ENCODE measurements around the gene TMIGD2.

The TMIGD2 gene

DNA sequence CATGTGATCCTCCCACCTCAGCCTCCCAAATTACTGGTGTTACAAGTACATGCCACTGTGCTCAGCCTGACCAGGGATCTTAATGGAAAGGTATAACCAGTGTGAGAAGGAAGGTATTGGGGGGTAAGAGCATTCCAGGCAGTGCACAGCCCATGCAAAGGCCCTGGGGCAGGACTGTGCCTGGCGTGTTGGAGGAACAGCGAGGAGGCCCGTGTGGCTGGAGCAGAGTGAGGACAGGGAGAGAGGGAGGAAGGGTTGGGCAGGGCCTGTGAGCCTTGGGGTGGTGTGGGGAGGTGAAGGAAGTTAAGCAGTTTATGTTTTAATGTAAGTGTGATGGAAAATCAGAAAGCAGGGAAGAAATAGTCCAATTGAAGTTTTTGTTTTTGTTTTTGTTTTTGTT, 1.6 kb downstream of the TMIGD2 start:
- Histone ChIP-seq H3K18ac (ENCODE audit: low read length) (no peak overlapping the region), H3K4me2 (ENCODE audit: insufficient read depth, low read length, poor library complexity, severe bottlenecking) (no peak overlapping the region), H2AFZ (ENCODE audit: low read length) (no peak overlapping the region), H3K9ac (ENCODE audit: low read depth, low read length, poor library complexity) (no peak overlapping the region), H4K8ac (ENCODE audit: low read depth, low read length) (no peak overlapping the region), H2BK12ac (ENCODE audit: low read length) (no peak overlapping the region), H3K14ac (ENCODE audit: low read length) (no peak overlapping the region), H2BK120ac (ENCODE audit: low read depth, low read length) (no peak overlapping the region), H3K27me3 (ENCODE audit: control insufficient read depth in 3 of 3, insufficient read depth in 3 of 3, low read depth in 1 of 3, low read length in 3 of 3) (no peaks in the 10 kb centered on the region), H2BK15ac (ENCODE audit: low read length) (no peak overlapping the region), H3K4ac (ENCODE audit: low read length) (no peak overlapping the region), H3K79me1 (ENCODE audit: low read depth, low read length) (peaks cover 4% of the 10 kb centered on the region), H3K36me3 (replicated peaks in 1 of 2; ENCODE audit: control insufficient read depth in 2 of 2, insufficient read depth in 2 of 2, low read length in 2 of 2) (peaks cover 0 to under 1% of the 10 kb centered on the region in 2 donors), H3K27ac (replicated peaks; ENCODE audit: low read length) (no peak overlapping the region), H3K4me1 (ENCODE audit: control insufficient read depth in 2 of 2, insufficient read depth in 1 of 2, low read depth in 1 of 2, low read length in 2 of 2) (peaks cover 5 to 7% of the 10 kb centered on the region in 2 donors), H2BK5ac (ENCODE audit: low read length) (no peak overlapping the region), H4K91ac (ENCODE audit: low read depth, low read length, poor library complexity) (no peak overlapping the region), H3K23ac (ENCODE audit: low read depth, low read length, poor library complexity) (no peak overlapping the region), H2AK5ac (ENCODE audit: low read depth, low read length) (no peak overlapping the region), H3K4me3 (ENCODE audit: low read length in 2 of 2) (no peak overlapping the region), H3K9me3 (replicated peaks in 1 of 2; ENCODE audit: control insufficient read depth in 2 of 2, insufficient read depth in 1 of 2, low read depth in 1 of 2, low read length in 2 of 2) (no peaks in the 10 kb centered on the region)
- WGBS, 2 donors (ENCODE audit: extremely low coverage in 2 of 2, insufficient read length in 2 of 2, insufficient replicate concordance in 1 of 2) = no CpG with 5 or more reads among the region's 3 CpGs
- DNase-seq (ENCODE audit: low spot score) = no peak

DNA sequence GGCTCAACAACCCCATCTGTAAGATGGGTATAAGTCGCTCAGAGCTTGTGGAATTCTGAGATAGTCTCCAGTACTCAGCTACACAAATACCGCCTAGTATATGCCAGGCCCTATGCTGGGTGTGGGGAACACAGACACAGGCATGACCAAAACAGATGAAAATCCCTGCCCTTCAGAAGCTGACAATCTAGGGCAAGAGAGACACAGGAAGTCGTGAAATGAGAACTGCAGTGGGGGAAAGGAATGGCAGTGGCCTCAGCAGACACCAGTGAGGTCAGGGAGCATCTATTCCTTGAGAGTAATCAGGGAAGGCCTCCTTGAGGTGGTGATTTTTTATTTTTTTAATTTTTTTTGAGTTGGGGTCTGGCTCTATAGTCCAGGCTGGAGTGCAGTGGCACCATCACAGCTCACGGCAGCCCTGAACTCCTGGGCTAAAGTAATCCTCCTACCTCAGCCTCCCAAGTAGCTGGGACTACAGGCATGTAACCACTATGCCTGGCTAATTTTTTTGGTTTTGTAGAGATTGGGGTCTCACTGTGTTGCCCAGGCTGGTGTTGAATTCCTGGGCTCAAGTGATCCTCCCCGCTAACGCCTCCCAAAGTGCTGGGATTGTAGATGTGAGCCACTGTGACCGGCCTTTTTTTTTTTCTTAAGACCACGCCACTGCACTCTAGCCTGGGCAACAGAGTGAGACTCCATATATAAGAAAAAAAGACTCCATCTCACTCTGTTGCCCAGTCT, 3.2 kb downstream of the TMIGD2 start:
- Histone ChIP-seq H3K4ac (ENCODE audit: low read length) (no peak overlapping the region), H4K8ac (ENCODE audit: low read depth, low read length) (no peak overlapping the region), H3K14ac (ENCODE audit: low read length) (no peak overlapping the region), H3K79me1 (ENCODE audit: low read depth, low read length) (no peaks in the 10 kb centered on the region), H3K4me3 (ENCODE audit: low read length in 2 of 2) (no peak overlapping the region), H3K9ac (ENCODE audit: low read depth, low read length, poor library complexity) (no peak overlapping the region), H2AK5ac (ENCODE audit: low read depth, low read length) (no peak overlapping the region), H2BK12ac (ENCODE audit: low read length) (no peak overlapping the region), H3K4me2 (ENCODE audit: insufficient read depth, low read length, poor library complexity, severe bottlenecking) (no peak overlapping the region), H2BK15ac (ENCODE audit: low read length) (no peak overlapping the region), H2BK120ac (ENCODE audit: low read depth, low read length) (no peak overlapping the region), H3K27ac (replicated peaks; ENCODE audit: low read length) (no peak overlapping the region), H2BK5ac (ENCODE audit: low read length) (no peak overlapping the region), H3K9me3 (replicated peaks in 1 of 2; ENCODE audit: control insufficient read depth in 2 of 2, insufficient read depth in 1 of 2, low read depth in 1 of 2, low read length in 2 of 2) (no peaks in the 10 kb centered on the region), H4K91ac (ENCODE audit: low read depth, low read length, poor library complexity) (no peak overlapping the region), H3K4me1 (ENCODE audit: control insufficient read depth in 2 of 2, insufficient read depth in 1 of 2, low read depth in 1 of 2, low read length in 2 of 2) (peaks cover 0 to 7% of the 10 kb centered on the region in 2 donors), H3K18ac (ENCODE audit: low read length) (no peak overlapping the region), H2AFZ (ENCODE audit: low read length) (no peak overlapping the region), H3K23ac (ENCODE audit: low read depth, low read length, poor library complexity) (no peak overlapping the region), H3K27me3 (ENCODE audit: control insufficient read depth in 3 of 3, insufficient read depth in 3 of 3, low read depth in 1 of 3, low read length in 3 of 3) (no peaks in the 10 kb centered on the region), H3K36me3 (replicated peaks in 1 of 2; ENCODE audit: control insufficient read depth in 2 of 2, insufficient read depth in 2 of 2, low read length in 2 of 2) (no peaks in the 10 kb centered on the region)
- WGBS, 2 donors (ENCODE audit: extremely low coverage in 2 of 2, insufficient read length in 2 of 2, insufficient replicate concordance in 1 of 2) = no CpG with 5 or more reads among the region's 8 CpGs
- DNase-seq (ENCODE audit: low spot score) = no peak

DNA sequence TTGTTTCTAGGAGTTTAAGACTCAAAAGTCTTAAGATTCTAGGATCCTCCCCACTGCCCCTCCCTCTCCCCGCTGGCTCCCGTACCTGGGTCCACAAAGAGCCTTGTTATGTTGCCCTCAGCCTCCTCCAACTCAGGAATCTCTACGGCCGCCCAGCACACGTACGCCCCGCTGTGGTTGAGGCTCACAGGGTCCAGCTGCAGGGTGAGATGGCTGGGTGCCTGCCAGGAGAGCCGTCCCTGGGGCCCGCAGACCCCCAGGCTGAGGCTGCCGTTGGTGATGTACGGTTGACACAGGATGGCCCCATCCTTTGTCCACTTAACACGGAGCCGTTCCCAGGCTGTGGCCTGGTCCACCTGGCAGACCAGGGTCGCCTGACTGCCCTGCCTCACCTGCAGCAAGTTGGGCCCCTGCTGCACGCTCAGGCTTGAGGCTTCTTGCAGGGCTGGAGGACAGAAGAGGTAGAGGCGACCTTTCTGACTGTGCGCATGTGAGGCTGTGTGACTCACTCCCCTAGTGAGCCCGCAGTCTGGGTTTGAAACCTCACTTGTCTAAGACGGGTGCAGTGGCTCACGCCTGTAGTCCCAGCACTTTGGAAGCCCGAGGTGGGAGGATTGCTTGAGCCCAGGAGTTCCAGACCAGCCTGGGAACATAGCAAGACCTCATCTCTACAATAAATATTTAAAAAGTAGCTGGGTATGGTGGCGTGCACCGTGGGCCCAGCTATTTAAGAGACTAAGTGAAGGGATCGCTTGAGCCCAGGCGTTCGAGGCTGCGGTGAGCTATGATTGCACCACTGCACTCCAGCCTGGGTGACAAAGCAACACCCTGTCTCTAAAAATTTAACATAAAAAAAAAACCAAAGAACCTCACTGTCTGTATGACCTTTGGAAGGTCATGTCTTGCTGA, 4.0 kb downstream of the TMIGD2 start:
- Histone ChIP-seq H2AFZ (ENCODE audit: low read length) (no peak overlapping the region), H3K14ac (ENCODE audit: low read length) (no peak overlapping the region), H2AK5ac (ENCODE audit: low read depth, low read length) (no peak overlapping the region), H3K9ac (ENCODE audit: low read depth, low read length, poor library complexity) (no peak overlapping the region), H3K4ac (ENCODE audit: low read length) (no peak overlapping the region), H3K27ac (replicated peaks; ENCODE audit: low read length) (no peak overlapping the region), H3K79me1 (ENCODE audit: low read depth, low read length) (no peaks in the 10 kb centered on the region), H2BK12ac (ENCODE audit: low read length) (no peak overlapping the region), H4K8ac (ENCODE audit: low read depth, low read length) (no peak overlapping the region), H3K18ac (ENCODE audit: low read length) (peak overlapping the region; percentile 84), H2BK5ac (ENCODE audit: low read length) (no peak overlapping the region), H2BK120ac (ENCODE audit: low read depth, low read length) (no peak overlapping the region), H3K36me3 (replicated peaks in 1 of 2; ENCODE audit: control insufficient read depth in 2 of 2, insufficient read depth in 2 of 2, low read length in 2 of 2) (no peaks in the 10 kb centered on the region), H3K23ac (ENCODE audit: low read depth, low read length, poor library complexity) (peak overlapping the region; percentile 94), H3K27me3 (ENCODE audit: control insufficient read depth in 3 of 3, insufficient read depth in 3 of 3, low read depth in 1 of 3, low read length in 3 of 3) (no peaks in the 10 kb centered on the region), H3K4me2 (ENCODE audit: insufficient read depth, low read length, poor library complexity, severe bottlenecking) (no peak overlapping the region), H3K9me3 (replicated peaks in 1 of 2; ENCODE audit: control insufficient read depth in 2 of 2, insufficient read depth in 1 of 2, low read depth in 1 of 2, low read length in 2 of 2) (no peaks in the 10 kb centered on the region), H3K4me1 (ENCODE audit: control insufficient read depth in 2 of 2, insufficient read depth in 1 of 2, low read depth in 1 of 2, low read length in 2 of 2) (peaks cover 0 to 7% of the 10 kb centered on the region in 2 donors), H2BK15ac (ENCODE audit: low read length) (peak overlapping the region; percentile 7), H3K4me3 (ENCODE audit: low read length in 2 of 2) (no peak overlapping the region), H4K91ac (ENCODE audit: low read depth, low read length, poor library complexity) (no peak overlapping the region)
- no peak for DNase-seq (ENCODE audit: low spot score)
- WGBS, 2 donors (ENCODE audit: extremely low coverage in 2 of 2, insufficient read length in 2 of 2, insufficient replicate concordance in 1 of 2) = no CpG with 5 or more reads among the region's 27 CpGs

Data from neuronal stem cell (in vitro differentiated cells).